ENCODE data around the gene PHAF1.

Gene PHAF1

GRCh38 chr16:67109407-67110135 lies at the start of gene PHAF1:
Gene PHAF1 (plus strand): TSS chr16:67109941. CDS start chr16:67110176, 235 bp downstream.
- DNase-seq (ENCODE audit: low spot score) = peak; percentile 100

- DNase-seq (ENCODE audit: low spot score) = no peak
Measured at GRCh38 chr16:67063008-67063407, 46.7 kb upstream of the PHAF1 start.

- DNase-seq (ENCODE audit: low spot score) = no peak
Measured at GRCh38 chr16:67068212-67068753, 41.5 kb upstream of the PHAF1 start.

- DNase-seq (ENCODE audit: low spot score) = no peak
Measured at GRCh38 chr16:67071476-67072048, 38.2 kb upstream of the PHAF1 start.

- DNase-seq (ENCODE audit: low spot score) = no peak
Measured at GRCh38 chr16:67075331-67075730, 34.4 kb upstream of the PHAF1 start.

GRCh38 chr16:67077871-67078270 lies 31.9 kb upstream of the PHAF1 start:
- DNase-seq (ENCODE audit: low spot score) = no peak

GRCh38 chr16:67082100-67082499 lies 27.6 kb upstream of the PHAF1 start:
- DNase-seq (ENCODE audit: low spot score) = no peak

GRCh38 chr16:67082891-67083290 lies 26.9 kb upstream of the PHAF1 start:
- DNase-seq (ENCODE audit: low spot score) = no peak

GRCh38 chr16:67084345-67085028 lies 25.3 kb upstream of the PHAF1 start:
- no peak for DNase-seq (ENCODE audit: low spot score)

GRCh38 chr16:67086822-67087221 lies 22.9 kb upstream of the PHAF1 start:
- DNase-seq (ENCODE audit: low spot score) = no peak

- no peak for DNase-seq (ENCODE audit: low spot score)
Measured at GRCh38 chr16:67087291-67087690, 22.4 kb upstream of the PHAF1 start.

GRCh38 chr16:67087803-67088202 lies 21.9 kb upstream of the PHAF1 start:
- DNase-seq (ENCODE audit: low spot score) = no peak

GRCh38 chr16:67088551-67088950 lies 21.2 kb upstream of the PHAF1 start:
- DNase-seq (ENCODE audit: low spot score) = no peak

GRCh38 chr16:67089101-67089500 lies 20.6 kb upstream of the PHAF1 start:
- no peak for DNase-seq (ENCODE audit: low spot score)

GRCh38 chr16:67091906-67092566 lies 17.7 kb upstream of the PHAF1 start:
- DNase-seq (ENCODE audit: low spot score) = peak; percentile 49

- no peak for DNase-seq (ENCODE audit: low spot score)
Measured at GRCh38 chr16:67093098-67093726, 16.5 kb upstream of the PHAF1 start.

- no peak for DNase-seq (ENCODE audit: low spot score)
Measured at GRCh38 chr16:67098599-67098998, 11.1 kb upstream of the PHAF1 start.

GRCh38 chr16:67100569-67101310 lies 9.0 kb upstream of the PHAF1 start:
- DNase-seq (ENCODE audit: low spot score) = peak; percentile 24

GRCh38 chr16:67101311-67102082 lies 8.2 kb upstream of the PHAF1 start:
- DNase-seq (ENCODE audit: low spot score) = peak; percentile 33

- DNase-seq (ENCODE audit: low spot score) = peak; percentile 26
Measured at GRCh38 chr16:67104061-67104460, 5.7 kb upstream of the PHAF1 start.

Data from AG20443 (cell line).